HG03175 (cell line): ENCODE measurements around the gene HYAL4.
A peak's percentile ranks its signal among the peaks of the same experiment; 100 is the strongest.
"Not testable (repeated sequence)": the region's sequence is repeated elsewhere in the genome, so short reads cannot be mapped to it uniquely, and the experiment has no call there.

Experiments used
- ATAC-seq: cut with Tn5 transposase; IDR thresholded peaks from one replicate; pipeline ENCODE4 v1.9.1; 2021; ENCODE audit warnings: mild to moderate bottlenecking, moderate library complexity; ENCODE audit not compliant: unreplicated experiment

Gene HYAL4, protein sequence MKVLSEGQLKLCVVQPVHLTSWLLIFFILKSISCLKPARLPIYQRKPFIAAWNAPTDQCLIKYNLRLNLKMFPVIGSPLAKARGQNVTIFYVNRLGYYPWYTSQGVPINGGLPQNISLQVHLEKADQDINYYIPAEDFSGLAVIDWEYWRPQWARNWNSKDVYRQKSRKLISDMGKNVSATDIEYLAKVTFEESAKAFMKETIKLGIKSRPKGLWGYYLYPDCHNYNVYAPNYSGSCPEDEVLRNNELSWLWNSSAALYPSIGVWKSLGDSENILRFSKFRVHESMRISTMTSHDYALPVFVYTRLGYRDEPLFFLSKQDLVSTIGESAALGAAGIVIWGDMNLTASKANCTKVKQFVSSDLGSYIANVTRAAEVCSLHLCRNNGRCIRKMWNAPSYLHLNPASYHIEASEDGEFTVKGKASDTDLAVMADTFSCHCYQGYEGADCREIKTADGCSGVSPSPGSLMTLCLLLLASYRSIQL

DNA sequence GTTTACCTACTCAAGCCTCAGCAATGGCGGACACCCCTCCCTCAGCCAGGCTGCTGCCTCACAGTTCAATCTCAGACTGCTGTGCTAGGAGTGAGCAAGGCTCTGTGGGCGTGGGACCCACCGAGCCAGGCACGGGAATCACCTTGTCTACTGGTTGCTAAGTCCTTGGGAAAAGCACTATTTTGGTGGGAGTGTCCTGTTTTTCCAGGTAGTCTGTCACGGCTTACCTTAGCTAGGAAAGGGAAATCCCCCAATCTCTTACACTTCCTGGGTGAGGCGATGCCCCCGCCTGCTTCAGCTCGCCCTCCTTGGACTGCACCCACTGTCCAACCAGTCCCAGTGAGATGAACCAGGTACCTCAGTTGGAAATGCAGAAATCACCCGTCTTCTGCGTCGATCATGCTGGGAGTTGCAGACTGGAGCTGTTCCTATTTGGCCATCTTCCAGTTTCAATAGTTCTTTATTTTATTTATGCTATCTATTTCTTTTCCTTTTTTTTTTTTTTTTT, at the start of gene HYAL4:
Gene HYAL4, plus strand, starts transcription at position 458 of the 508 bp plus-strand sequence. CDS start 23,105 bp downstream, outside the sequence.
- ATAC-seq = no peak

DNA sequence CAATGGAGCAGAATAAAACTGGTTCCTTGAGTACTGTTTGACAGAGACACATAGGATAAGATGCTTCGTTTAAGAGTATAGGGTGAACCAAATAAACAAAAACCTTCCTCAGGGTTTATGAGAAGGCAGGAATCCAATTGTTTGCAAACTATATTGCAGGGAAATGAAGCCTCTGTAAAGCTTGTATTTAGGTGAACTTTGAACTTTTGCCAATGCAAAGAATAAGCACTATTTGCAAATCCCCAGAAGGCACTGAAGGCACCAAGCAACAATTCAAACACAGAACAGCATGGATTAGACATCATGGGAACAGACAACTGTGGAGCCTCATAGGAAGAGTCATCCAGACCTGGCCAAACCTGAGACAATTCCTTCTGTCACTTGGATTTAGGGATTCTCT, 49.1 kb upstream of the HYAL4 start:
- ATAC-seq = no peak

DNA sequence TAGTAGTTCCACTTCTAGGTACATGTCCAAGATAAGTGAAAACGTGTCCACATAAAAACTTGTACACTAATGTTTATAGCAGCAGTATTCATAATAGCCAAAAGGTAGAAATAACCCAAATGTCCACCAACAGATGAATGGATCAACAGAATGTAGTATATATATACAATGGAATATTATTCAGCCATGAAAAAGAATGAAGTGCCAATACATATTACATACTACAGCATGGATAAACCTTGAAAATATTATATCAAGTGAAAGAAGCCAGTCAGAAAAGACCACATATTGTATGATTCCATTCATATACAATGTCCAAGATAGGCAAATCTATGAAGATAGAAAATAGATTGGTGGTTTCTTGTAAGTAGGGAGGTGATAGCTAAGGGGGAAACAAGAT, 48.4 kb upstream of the HYAL4 start:
- ATAC-seq = no peak

DNA sequence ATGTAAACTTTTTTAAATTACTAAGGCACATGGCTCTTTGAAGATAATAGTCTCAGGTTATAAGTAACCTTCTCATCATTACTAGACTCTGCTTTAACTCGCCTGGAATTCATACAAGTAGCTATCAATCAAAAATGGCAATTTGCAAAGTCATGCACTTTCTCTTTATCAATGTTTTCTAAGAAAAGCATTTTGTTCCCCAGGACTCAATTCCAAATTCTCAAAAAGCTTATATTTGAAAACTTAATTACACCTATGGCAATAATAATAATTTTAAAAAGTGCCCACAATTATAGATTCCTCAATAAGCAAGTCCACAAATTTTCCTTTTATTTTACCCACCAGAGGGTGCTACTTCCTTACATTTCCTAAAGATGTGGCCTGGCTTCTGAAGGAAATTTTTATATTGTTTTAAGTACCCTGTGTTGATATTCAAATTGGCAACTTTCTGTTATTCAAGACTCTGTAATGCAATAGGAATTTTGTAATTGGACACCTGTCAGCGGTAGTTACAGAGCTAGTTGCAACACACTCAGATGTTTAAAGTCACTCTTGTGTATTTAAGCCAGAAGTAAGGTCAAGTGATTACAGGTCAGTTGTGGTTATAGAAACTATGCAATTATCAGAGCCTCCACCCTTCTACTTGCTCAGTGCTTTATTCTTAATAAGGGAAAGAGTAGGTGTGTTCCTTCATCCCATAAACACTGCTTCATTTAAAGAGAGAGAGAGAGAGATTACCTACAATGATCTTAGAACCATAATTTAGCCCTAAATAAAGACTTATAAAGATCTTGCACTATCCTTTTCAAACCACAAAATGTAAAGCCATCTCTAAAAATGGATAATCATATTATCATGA, 47.1 kb upstream of the HYAL4 start:
- no peak for ATAC-seq

DNA sequence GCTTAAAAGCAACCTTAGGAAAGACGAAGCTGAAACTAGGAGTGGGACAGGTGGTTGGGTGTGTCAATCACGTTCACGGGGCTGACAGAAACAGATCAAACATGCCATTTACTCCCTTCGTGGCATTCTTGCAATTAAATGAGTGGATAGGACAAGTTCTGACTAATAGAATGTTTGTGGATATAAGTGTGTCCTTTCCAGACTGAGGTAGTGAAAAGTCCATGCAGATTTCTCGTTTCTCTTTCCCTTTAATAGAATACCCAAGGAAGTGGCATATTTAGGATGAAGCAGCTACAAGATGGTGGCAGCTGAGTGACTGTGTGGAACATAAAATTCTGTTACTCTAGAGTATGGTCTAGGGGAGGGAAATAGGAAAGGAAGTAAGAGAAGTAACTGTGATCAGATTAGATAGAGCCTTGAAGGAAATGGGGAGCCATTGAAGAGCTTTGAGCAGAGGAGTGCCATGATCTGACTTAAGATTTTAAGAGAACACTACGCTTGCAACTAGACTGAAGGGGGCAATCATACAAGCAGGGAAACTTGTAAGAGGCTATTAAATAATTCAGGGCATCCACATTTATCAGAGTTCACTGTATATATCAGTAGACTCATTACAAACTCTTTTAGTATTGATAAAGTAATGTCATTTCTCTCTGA, 46.3 kb upstream of the HYAL4 start:
- ATAC-seq = no peak

DNA sequence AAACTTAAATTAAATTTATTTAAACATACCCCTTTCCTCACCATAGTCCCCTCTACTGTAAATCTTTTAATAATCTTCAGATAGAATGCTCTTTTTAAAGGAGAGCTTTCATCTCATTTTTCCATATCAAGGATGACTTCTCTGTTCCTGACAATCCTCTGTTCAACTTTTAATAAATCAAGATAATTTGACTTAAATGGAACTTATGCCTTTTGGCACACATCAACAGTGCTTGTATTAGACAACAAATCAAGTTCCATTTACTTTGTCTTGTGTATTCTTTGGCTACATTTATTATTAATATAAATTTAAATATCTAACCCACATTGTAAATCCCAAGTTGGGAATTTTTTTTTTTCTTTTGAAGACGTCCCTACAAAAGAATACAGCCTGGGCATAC, 42.7 kb upstream of the HYAL4 start:
- ATAC-seq = no peak

DNA sequence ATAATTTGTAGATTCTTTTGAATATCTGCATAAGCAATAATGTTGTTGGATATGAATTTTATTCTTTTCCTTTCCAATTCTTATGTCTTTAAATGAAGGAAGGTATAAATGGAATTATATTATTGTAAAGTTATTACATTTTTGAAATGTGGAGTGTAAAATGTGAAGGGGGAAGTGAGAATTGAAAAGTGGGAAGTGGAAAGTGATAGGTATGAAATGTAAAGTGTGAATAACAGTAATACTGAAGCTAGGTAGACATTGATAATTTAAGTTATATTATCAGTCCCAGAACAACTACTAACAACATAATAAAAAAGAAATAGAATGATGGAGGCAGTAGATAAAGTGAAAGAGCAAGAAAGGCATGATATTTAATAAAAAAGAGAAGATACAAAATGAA, 39.7 kb upstream of the HYAL4 start:
- ATAC-seq = no peak

DNA sequence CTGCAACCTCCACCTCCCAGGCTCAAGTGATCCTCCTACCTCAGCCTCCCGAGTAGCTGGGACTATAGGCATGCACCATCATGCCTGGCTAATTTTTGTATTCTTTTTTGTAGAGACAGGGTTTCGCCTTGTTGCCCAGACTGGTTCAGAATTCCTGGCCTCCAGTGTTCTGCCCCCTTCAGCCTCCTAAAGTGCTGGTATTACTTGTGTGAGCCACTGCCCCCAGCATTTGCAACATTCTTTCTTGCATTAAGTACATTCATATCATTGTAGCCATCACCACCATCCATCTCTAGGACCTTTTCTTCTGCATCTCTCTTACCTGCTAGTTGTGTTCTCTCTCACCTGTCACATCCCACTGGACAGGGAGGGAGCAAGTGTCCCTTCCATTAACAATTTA, 35.5 kb upstream of the HYAL4 start:
- ATAC-seq = no peak

DNA sequence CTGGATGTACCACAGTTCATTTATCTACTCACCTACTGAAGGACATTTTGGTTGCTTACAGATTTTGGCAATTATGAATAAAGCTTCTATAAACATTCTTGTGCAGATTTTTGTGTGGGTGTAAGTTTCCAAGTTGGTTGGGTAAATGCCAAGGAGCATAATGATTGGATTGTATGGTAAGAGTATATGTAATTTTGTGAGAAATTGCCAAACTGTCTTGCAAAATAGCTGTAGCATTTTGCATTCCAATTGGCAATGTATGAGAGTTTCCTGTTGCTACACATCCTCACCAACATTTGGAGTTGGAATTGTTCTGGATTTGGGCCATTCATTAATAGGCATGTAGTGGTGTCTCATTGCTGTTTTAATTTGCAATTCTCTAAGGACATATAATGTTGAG, 33.9 kb upstream of the HYAL4 start:
- no peak for ATAC-seq

DNA sequence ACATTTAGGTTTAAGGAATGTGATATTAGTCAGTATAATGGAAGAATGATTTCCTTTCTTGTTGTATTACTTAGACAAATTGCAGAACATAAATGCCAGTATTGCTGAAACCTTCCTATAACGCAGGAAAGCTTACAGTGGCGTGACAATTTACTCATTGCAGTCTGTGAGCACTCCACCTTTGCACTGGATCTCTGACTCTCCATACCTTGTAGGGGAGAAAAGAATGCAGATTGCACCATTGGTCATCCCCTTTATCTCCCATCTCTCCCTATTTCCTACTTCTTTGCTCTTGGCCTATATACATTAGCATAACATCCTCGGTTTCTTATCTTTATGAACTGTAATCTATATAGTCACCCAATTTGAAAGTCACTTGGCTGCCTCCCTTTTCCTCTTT, 28.1 kb upstream of the HYAL4 start:
- no peak for ATAC-seq

DNA sequence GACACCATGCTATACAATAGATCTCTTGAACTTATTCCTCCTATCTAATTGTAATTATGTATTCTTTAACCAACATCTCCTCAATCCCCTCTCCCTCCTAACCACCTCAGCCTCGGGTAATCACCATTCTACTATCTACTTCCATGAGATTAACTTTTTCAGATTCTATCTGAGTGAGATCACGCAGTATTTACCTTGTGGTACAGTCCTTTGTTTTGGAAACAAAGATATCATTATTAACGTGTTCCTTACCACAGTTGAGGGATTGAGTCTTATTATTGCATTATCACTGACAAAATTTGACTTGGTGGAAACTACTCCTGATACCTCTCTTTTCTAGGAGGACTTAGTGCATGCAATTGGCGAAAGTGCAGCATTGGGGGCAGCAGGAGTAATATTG, 26.0 kb upstream of the HYAL4 start:
- ATAC-seq = no peak

DNA sequence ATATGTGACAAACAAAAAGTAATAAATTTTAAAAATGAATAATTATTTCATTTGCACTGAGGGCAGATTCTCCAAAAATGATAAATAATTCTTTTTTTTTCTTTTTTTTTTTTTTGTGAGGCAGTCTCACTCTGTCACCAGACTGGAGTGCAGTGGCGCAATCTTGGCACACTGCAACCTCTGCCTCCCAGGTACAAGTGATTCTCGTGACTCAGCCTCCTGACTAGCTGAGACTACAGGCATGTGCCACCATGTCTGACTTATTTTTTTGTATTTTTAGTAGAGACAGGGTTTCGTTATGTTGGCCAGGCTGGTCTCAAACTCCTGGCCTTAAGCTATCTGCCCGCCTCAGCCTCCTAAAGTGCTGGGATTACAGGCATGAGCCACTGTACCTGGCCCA, 25.2 kb upstream of the HYAL4 start:
- not testable (repeated sequence) for ATAC-seq

DNA sequence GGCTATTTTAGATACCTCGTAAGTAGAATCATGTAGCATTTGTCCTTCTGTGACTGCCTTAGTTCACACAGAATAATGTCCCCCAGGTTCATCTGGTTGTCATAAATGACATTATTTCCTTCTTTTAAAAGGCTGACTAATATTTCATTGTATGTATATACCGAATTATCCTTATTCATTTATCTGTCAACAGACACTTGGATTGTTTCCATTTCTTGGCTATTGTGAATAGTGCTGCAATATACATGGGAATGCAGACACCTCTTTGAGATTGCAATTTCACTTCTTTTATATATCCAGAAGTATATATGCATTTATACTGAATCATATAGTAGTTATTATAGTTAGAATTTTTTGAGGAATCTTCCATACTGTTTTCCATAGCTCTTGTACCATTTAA, 24.1 kb upstream of the HYAL4 start:
- no peak for ATAC-seq

DNA sequence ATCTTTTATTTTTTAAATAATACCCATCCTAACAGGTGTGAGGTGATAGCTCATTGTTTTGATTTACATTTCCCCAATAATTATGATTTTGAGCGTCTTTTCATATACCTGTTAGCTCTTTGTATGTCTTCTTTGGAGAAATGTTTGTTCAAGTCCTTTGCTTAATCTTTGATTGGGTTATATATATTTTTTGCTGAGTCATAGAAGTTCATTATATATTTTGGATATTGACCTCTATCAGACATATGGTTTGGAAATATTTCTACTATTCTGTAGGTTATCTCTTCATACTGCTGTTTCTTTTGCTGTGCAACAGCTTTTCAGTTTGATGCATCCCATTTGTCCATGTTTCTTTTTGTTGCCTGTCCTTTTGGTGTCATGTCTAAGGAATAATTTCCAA, 23.6 kb upstream of the HYAL4 start:
- ATAC-seq = no peak

DNA sequence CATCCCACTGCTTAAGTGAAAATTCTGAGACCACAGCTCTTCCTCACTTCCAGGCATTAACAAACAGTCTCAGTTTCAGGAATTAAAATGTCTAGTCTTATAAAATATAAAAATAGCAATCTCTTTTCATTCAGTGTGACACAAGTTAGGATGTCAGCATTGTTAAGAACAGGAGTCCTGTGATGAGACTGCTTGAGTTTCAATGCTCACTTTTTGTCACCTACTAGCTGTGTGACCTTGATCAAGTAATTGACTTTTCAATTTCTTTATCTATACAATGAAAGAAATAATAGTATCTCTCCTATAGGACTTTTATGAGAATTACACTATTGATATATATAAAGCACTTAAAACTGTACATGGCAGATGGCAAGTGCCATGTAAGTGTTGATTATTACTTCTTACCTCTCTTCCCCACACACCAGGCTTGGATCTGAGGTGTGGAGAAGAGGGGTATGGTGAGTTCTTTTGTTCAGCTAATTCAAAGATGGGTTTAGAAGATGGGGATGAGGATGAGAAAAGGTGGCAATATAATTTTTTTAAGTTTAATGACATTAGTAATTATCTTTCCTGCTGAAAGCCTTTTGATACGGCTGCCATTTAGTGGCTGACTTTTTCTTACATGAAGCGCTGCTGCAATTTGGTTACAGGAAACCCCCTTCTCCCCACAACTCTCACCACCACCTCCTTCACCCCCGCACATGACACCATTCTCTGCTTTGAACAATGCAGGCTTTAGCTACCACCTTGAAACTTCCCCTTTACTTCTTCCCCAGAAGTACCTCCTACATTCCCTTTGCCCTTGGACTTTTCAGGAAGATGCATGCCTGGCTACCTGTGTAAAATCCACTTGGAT, 20.8 kb upstream of the HYAL4 start:
- peak; percentile 89 for ATAC-seq

DNA sequence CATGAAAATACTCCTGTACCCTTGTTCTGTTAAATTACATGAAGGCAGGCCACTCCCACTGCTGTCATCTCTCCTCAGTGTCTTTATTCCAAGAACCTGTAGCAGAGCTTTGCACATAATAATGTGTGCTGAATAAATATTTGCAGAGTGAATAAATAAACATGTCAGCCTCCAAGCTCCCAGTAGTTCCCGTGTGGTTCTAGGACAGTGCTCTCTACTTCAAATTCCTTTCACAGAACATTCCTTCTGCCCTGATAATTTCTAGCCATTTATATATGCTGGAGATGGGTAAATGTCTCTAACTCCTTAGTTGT, 20.3 kb upstream of the HYAL4 start:
- peak; percentile 24 for ATAC-seq

DNA sequence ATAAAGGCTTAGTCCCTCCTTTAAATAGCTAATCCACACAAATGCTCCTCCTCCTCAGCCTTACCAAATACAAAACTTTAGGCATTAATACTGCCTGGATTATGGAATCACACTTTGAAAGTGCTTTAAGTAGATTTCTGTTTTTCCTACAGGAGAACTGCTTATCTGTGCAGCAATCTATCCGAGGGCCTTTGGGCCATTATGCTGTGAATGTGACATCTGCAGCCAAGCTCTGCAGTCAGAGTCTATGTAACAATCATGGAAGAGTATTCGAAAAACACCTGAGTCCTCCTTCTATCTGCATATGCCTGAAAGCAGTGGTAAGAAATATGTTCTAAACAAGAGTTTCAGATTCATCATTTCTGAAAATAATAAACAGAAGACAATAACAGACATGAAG, 16.2 kb upstream of the HYAL4 start:
- ATAC-seq = no peak

DNA sequence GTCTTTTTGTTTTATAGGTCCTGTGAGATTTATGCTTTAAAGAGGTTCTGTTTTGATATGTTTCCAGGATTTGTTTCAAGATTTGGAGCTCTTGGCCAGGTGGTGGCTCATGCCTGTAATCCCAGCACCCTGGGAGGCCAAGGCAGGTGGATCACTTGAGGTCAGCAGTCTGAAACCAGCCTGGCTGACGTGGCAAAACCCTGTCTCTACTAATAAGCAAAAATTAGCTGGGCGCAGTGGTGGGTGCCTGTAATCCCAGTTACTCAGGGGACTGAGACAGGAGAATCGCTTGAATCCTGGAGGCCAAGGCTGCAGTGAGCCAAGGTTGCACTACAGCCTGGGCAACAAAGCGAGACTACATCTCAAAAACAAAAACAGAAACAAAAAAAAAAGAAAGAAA, 8.3 kb upstream of the HYAL4 start:
- no peak for ATAC-seq

DNA sequence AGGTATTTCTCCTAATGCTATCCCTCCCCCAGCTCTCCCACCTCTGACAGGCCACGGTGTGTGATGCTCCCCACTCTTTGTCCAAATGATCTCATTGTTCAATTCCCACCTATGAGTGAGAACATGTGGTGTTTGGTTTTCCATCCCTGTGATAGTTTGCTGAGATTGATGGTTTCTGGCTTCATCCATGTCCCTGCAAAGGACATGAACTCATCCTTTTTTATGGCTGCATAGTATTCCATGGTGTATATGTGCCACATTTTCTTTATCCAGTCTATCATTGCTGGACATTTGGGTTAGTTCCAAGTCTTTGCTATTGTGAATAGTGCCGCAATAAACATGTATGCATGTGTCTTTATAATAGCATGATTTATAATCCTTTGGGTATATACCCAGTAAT, 5.9 kb upstream of the HYAL4 start:
- not testable (repeated sequence) for ATAC-seq

DNA sequence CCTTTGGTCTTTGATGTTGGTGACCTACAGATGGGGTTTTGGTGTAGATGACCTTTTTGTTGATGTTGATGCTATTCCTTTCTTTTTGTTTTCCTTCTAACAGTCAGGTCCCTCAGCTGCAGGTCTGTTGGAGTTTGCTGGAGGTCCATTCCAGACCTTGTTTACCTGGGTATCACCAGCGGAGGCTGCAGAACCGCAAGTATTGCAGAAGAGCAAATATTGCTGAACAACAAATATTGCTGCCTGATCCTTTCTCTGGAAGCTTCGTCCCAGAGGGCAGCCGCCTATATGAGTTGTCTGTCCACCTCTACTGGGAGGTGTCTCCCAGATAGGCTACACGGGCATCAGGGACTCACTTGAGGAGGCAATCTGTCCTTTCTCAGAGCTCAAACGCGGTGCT, 827 bp upstream of the HYAL4 start:
- not testable (repeated sequence) for ATAC-seq

DNA sequence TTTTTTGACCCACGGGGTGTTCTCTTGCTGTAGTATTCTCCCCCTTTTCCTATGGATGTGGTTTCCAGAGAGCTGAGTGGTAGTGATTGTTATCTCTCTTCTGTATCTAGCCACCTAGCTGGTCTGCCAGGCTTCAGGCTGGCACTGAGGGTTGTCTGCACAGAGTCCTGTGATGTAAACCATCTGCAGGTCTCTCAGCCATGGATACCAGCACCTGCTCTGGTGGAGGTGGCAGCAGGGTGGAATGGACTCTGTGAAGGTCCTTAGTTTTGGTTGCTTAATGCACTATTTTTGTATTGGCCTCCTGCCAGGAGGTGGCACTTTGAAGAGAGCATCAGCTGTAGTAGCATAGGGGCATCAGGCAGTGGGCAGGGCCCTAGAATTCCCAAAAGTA, 851 bp downstream of the HYAL4 start:
- no peak for ATAC-seq
